ENCODE measurements around the gene KDM1B.

- TF ChIP-seq CTCF (IDR thresholded peaks at IDR 0.05), result no peak
- TF ChIP-seq ZFX (IDR thresholded peaks at IDR 0.05; ENCODE audit: borderline replicate concordance), result no peak
These were observed 99.6 kb downstream of the KDM1B start for GRCh38 chr6:18254793-18255192.

Measured in 22Rv1 (cell line).